Effector CD8-positive, alpha-beta T cell (primary cell): ENCODE data around the gene FBXL3.
"Not testable (repeated sequence)": the region's sequence is repeated elsewhere in the genome, so short reads cannot be mapped to it uniquely, and the experiment has no call there.

Experiments
- DNase-seq: peaks from one replicate; lab custom pipeline; 2025; lab: John Stamatoyannopoulos, UW

The FBXL3 gene

GRCh38 chr13:76983676-76984075 is 43.3 kb downstream of the FBXL3 start:
- DNase-seq, result no peak

GRCh38 chr13:76982061-76982460 is 44.9 kb downstream of the FBXL3 start:
- DNase-seq, result no peak

DNA sequence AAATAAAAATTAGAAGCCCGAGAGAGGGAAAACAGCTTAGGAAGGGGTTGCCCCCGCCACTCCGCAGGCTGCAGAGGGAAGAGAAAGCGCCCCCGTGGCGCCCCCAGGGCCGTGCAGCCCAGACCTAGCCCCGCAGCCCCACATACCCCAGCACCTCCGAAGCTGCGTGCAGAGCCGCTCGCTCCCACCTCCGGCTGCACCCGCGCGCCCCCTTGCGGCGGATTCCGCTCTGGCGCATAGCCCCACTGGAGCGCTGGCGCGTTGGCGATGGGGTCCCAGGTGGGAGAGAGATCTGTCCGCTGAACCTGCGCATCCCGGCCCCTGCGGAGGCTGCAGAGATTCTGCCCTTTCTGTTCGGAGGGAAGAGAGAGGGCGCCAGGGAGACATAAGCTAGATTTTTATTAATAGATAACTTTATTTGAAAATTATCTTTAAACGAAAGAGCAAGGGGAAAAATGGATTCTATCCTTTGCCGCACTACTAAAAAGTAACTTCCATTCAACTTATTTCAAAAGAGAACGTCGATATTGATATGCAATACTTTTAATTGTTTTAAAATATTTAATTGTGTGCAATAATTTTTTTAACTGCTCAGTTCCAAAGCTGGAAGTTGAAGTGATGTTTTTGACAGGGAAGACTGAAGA is 46.8 kb downstream of the FBXL3 start:
- DNase-seq, result peak; percentile 82

DNA sequence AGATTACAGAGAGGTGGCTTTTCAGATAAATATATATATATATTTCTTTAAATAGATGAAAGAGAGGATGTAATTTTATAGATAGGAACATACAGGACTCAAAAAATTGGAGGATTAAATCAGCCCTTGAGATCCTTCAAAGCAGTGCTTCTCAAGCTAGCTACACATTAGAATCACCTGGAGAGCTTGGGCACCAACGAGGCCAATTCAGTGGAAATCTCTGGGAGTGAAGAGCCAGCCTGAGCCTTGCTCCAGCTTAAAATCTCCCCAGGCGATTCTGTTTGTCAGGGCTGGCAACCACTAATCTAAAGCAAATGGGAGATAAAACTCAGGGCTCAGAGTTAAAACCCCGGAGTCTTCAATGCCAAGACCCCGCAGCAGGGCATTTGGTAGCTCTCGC is 50.0 kb downstream of the FBXL3 start:
- no peak for DNase-seq

DNA sequence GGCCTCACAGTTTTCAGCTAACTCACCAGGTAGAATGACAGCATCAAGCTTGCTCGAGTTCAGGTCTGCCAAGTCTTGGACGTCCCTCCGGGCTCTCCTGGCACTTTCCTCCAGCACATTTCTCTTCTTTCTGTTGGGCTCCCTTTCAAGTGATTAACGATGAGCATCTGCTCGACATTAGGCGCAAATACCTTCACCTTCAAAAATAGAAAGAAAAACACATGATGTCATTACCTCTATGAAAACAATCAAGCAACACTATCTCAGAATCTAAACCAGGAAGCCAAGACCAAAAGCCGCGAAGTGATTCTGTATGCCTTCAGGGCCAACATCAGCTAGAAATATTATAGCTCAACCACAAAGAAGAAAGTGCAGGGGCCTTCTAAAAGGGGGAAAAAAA is 50.5 kb downstream of the FBXL3 start:
- no peak for DNase-seq

DNA sequence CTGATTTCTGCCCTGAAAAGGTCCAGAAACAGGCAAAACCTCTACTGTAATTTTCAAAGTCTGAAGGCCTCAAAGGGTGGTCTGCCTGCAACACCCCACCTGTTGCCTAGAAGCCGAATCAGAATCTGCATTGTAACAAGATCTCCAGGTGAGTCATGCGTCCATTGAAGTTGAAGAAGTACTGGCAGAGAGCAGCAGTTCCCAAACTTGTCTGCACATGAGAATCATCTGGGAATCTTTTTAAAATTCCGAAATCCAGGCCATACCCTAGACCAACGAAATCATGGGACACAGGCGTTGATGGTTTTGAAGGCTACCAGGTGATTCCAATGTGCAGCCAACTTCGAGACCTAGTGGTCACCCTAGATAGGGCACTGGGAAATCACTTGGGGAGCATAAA is 51.1 kb downstream of the FBXL3 start:
- DNase-seq, result no peak

DNA sequence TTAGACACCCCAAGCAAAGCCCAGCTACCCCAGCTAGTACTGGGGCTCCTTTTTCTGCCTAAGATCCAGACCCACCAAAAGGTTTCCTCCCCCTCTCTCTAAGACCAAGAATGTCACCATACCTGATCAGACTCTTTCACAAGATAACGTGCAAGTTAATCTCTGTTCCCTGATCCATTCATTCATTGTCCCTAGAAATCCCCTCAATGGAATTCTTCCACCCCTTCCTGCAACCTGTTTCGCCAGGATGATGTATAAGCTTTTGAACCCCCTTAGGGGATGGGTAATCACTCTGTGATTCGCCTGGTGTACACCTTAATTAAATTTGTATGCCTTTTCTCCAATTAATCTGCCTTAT is 52.4 kb downstream of the FBXL3 start:
- no peak for DNase-seq

- no peak for DNase-seq
Observed at GRCh38 chr13:76973920-76974617, 52.9 kb downstream of the FBXL3 start.

- no peak for DNase-seq
Observed at GRCh38 chr13:76971851-76972829, 54.8 kb downstream of the FBXL3 start.

DNA sequence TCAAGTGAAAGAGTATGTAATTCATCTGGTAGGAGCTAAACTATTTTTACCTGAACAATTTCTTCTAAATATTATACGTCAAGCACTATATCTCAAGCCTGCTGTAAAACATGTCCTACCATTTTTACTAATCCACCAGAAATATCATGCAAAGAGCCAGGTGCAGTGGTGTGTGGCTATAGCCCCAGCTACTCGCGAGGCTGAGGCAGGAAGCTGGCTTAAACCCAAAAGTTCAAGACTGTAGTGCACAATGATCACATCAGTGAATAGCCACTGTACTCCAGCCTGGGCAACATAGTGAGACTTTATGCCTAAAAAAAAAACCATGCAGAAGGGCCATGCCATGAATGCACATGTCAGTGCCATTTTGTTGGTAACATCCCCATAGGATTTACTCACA is 55.7 kb downstream of the FBXL3 start:
- DNase-seq, result no peak

DNA sequence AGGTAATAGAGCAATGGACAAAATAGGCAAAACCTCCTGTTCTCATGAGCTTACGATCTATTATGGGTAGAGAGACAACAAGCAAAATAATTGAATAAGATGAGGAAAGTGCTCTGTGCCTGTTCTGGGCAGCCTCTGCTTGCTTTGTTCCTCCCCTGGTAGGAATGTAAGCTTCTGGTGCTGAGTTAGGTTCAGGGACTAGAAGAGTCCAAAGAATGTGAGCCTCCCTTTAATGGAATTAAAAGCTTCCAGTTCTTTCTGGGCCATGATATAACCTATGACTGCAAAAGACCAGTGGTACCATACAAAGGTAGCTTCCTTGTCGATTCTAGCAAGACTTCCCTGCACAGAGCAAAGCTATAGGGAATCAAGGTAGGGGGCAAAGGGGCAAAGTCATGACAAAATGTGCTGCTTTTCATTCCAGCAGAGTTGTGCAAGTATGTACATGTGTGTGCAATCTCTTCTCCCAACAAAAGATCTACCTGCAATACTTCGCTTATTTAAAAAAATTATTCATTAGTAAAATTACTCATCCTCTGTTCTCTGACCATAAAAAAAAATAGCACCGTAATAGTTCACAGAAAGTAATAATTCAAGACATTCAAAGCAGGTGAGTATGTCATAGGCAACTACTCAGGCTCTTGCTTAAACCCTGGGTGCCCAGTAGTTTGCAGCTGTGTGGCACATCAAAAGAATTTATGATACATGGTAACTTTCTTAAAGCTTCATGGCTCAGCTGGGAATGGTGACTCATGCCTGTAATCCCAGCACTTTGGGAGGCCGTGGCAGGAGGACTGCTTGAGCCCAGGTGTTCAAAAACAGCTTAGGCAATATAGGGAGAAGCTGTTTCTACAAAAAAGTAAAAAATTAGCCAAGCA is 57.2 kb downstream of the FBXL3 start:
- DNase-seq, result no peak

DNA sequence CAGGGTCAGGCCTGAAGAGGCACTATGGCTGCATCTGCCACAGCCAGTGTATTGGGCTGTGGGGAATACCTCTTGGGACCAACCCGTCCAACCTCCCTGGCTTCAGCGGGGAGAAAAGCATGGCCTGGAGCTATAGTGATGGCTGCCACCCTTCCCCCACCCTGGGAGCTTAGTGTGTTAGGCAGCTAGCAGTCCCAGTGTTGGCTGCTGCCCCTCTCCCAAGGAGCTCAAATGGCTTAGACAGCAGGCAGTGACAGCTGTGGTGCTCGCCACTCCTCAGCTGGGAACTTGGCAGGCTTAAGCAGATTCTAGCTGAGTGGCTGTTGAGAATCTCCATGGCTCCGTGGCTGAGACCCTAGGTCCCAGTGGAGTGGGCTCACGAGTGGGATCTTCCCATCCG is 58.9 kb downstream of the FBXL3 start:
- no peak for DNase-seq

- no peak for DNase-seq
Observed at GRCh38 chr13:76967031-76967430, 59.9 kb downstream of the FBXL3 start.

- no peak for DNase-seq
Observed at GRCh38 chr13:76965759-76966421, 61.1 kb downstream of the FBXL3 start.

GRCh38 chr13:76959734-76960133 is 67.2 kb downstream of the FBXL3 start:
- DNase-seq, result not testable (repeated sequence)

DNA sequence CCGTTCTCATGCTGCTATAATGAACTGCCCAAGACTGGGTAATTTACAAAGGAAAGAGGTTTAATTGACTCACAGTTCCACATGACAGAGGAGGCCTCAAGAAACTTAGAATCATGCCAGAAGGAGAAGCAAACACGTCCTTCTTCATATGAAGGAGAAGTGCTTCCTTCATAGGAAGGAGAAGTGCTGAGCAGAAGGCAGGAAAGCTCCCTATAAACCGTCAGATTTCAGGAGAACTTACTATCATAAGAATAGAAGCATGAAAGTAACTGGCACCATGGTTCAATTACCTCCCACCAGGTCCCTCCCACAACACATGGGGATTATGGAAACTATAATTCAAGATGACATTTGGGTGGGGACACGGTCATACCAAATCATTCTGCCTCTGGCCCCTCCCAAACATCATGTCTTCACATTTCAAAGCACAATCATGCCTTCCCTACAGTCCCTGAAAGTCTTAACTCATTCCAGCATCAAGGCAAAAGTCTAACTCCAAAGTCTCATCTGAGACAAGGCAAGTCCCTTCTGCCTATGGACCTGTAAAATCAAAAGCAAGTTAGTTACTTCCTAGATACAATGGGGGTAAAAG is 68.0 kb downstream of the FBXL3 start:
- DNase-seq, result no peak

DNA sequence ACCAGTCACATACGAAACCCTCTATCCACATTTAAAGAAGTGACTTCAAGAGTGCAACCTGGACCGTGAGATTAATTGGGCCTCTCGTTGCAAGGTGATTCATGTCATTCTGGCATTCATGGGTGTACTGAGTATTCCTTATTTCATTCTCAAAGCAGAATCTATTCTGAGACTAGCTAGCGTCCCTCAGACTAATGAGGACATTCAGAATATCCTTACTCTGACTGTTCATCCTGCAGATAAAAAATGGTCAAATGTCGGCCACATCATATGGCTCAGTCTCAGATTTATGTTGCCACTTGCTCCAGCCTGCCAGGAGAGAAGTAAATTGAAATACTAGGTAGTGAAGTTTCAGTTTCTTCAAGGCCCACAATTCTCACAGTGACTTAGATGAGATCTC is 71.3 kb downstream of the FBXL3 start:
- no peak for DNase-seq
